DND-41 (cell line): ENCODE results near the gene PCDH9.

ENCODE experiments used
- EZH2 ChIP-seq: IDR thresholded peaks from 3 replicates; pipeline ENCODE4 v1.6.1; 2012; ENCODE audit warnings: borderline replicate concordance, low read depth, mild to moderate bottlenecking, moderate library complexity, low read length, inconsistent platforms; ENCODE audit not compliant: severe bottlenecking
- TF ChIP-seq, protein P1 (sequence below): IDR thresholded peaks from 2 replicates; pipeline ENCODE4 v1.5.1; 2012; ENCODE audit warnings: borderline replicate concordance, low read length, moderate library complexity, mild to moderate bottlenecking; ENCODE audit not compliant: poor library complexity, severe bottlenecking; ENCODE audit errors: extremely low read depth

DNA sequence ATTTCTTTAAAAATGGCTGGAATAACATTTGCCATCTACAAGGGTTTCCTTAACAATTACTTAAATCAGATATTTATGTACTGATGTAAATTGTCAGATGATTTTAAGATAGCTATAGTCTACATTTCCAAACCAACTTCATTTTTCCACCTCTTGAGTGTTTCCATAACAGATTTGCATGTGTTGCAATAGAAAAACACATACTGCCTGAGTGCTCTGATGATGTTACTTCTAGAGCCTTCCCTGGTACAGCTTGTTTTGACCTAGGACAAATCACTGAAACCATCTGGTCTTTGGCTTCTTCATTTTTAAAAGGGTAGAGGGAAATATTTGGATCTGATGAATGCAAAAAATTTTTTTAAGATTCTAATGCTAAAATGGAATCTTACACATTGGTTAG lies 245.9 kb downstream of the PCDH9 start:
- TF ChIP-seq, protein P1, sequence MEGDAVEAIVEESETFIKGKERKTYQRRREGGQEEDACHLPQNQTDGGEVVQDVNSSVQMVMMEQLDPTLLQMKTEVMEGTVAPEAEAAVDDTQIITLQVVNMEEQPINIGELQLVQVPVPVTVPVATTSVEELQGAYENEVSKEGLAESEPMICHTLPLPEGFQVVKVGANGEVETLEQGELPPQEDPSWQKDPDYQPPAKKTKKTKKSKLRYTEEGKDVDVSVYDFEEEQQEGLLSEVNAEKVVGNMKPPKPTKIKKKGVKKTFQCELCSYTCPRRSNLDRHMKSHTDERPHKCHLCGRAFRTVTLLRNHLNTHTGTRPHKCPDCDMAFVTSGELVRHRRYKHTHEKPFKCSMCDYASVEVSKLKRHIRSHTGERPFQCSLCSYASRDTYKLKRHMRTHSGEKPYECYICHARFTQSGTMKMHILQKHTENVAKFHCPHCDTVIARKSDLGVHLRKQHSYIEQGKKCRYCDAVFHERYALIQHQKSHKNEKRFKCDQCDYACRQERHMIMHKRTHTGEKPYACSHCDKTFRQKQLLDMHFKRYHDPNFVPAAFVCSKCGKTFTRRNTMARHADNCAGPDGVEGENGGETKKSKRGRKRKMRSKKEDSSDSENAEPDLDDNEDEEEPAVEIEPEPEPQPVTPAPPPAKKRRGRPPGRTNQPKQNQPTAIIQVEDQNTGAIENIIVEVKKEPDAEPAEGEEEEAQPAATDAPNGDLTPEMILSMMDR = no peak
- no peak for TF ChIP-seq EZH2
